SU-DHL-6 (cell line): ENCODE results near the gene ZNF423.

Experiments used
- H2AFZ ChIP-seq: fragments of 200-600 bp; sonication (generic); 2 replicates; pipeline ENCODE4 v1.6.1; 2014; ENCODE audit warnings: low read depth, mild to moderate bottlenecking, moderate library complexity, mixed read lengths, antibody characterized with exemption, low read length; ENCODE audit not compliant: severe bottlenecking
- H3F3A ChIP-seq: fragments of 200-600 bp; shearing (Covaris generic); 2 replicates; pipeline ENCODE4 v1.6.0; 2016; ENCODE audit warnings: antibody characterized with exemption, mild to moderate bottlenecking; ENCODE audit not compliant: insufficient read depth
- H3K27ac ChIP-seq: fragments of 200-600 bp; sonication (generic); 2 replicates; pipeline ENCODE4 v1.5.1; 2016; ENCODE audit warnings: low read depth, mild to moderate bottlenecking, low read length, moderate library complexity, mixed read lengths
- H3K27me3 ChIP-seq: fragments of 200-600 bp; sonication (generic), shearing (Covaris generic); 2 replicates; pipeline ENCODE4 v1.6.0; 2014; ENCODE audit warnings: mild to moderate bottlenecking, low read length
- H3K36me3 ChIP-seq: fragments of 200-600 bp; sonication (generic); 2 replicates; pipeline ENCODE4 v1.6.1; 2014; ENCODE audit warnings: mild to moderate bottlenecking, low read length, mixed read lengths
- H3K4me2 ChIP-seq: fragments of 300-600, 200-600 bp; shearing (Covaris generic), sonication (generic); 2 replicates; pipeline ENCODE4 v1.6.0; 2014; ENCODE audit warnings: low read length, low read depth, mild to moderate bottlenecking; ENCODE audit not compliant: poor library complexity, severe bottlenecking
- H3K4me3 ChIP-seq: fragments of 200-600 bp; sonication (generic); 2 replicates; pipeline ENCODE4 v1.5.1; 2014; ENCODE audit warnings: antibody characterized with exemption, low read length, mild to moderate bottlenecking, mixed read lengths; ENCODE audit not compliant: insufficient read depth, poor library complexity, severe bottlenecking
- H3K79me2 ChIP-seq: fragments of 200-600 bp; sonication (generic); 2 replicates; pipeline ENCODE4 v1.6.1; 2014; ENCODE audit warnings: mild to moderate bottlenecking, low read length, moderate library complexity; ENCODE audit not compliant: insufficient read depth
- H3K9ac ChIP-seq: fragments of 200-600 bp; sonication (generic); 2 replicates; pipeline ENCODE4 v1.7.0; 2014; ENCODE audit warnings: mild to moderate bottlenecking, low read length
- H3K9me2 ChIP-seq: fragments of 200-600 bp; sonication (generic); replicated peaks from 2 replicates; pipeline ENCODE4 v1.6.1; 2014; ENCODE audit warnings: low read length; ENCODE audit not compliant: insufficient read depth
- H3K9me3 ChIP-seq: fragments of 200-600 bp; sonication (generic); 2 replicates; pipeline ENCODE4 v1.6.1; 2014; ENCODE audit warnings: low read length, mixed read lengths; ENCODE audit not compliant: insufficient read depth
- H4K20me1 ChIP-seq: fragments of 200-600 bp; sonication (generic); 2 replicates; pipeline ENCODE4 v1.6.1; 2014; ENCODE audit warnings: low read depth, mild to moderate bottlenecking, antibody characterized with exemption, low read length, moderate library complexity, mixed read lengths
- CTCF ChIP-seq: fragments of 200-600 bp; sonication (generic); IDR thresholded peaks from one replicate; pipeline ENCODE4 v1.5.1; 2017; ENCODE audit warnings: antibody characterized with exemption, mild to moderate bottlenecking, low read length, moderate library complexity; ENCODE audit not compliant: insufficient read depth, poor library complexity, severe bottlenecking
- EZH2phosphoT487 ChIP-seq: fragments of 200-600 bp; sonication (generic), shearing (Covaris generic); conservative IDR thresholded peaks from 2 replicates; pipeline ENCODE4 v1.6.1; 2018; ENCODE audit warnings: mild to moderate bottlenecking, antibody characterized with exemption, low read length, moderate library complexity, mixed read lengths

Gene ZNF423

DNA sequence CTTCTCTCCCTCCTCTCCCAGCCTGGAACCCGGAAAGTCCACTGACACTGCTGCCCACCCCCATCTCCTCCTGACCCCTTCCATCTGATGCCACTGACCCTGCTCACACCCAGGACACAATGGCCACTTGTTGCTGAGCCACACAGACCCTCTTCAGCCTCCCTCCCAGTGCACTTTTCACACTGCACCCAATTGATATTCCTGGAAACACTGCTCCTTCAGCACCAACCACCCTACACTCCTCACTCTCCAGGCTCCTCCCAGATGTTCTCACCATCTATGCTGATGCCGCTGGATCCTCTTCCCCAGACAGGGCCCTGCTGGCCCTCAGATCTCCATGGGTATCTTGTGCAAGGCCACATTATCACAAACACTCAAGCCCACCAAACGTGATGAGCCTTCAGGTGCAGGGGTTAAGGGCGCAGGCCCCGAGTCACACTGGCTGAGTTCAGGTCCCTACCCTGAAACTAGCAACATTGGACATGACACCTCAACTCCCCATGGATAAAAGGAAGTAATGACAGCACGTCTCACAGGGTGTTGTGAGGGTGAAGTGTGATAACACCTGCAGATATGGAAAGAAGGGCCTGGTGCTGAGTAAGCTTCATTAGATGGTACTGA lies 238.1 kb downstream of the ZNF423 start:
- Histone ChIP-seq H3K4me3 (no peak overlapping the region), H3K4me2 (no peak overlapping the region), H3K9me3 (no peaks in the 10 kb centered on the region), H3F3A (no peaks in the 10 kb centered on the region), H3K27ac (no peak overlapping the region), H3K9ac (no peak overlapping the region), H4K20me1 (no peaks in the 10 kb centered on the region), H3K9me2 (no peaks in the 10 kb centered on the region), H3K36me3 (no peaks in the 10 kb centered on the region), H3K27me3 (no peaks in the 10 kb centered on the region), H2AFZ (no peak overlapping the region), H3K79me2 (no peaks in the 10 kb centered on the region)
- TF ChIP-seq CTCF (no peak), EZH2phosphoT487 (no peak)

DNA sequence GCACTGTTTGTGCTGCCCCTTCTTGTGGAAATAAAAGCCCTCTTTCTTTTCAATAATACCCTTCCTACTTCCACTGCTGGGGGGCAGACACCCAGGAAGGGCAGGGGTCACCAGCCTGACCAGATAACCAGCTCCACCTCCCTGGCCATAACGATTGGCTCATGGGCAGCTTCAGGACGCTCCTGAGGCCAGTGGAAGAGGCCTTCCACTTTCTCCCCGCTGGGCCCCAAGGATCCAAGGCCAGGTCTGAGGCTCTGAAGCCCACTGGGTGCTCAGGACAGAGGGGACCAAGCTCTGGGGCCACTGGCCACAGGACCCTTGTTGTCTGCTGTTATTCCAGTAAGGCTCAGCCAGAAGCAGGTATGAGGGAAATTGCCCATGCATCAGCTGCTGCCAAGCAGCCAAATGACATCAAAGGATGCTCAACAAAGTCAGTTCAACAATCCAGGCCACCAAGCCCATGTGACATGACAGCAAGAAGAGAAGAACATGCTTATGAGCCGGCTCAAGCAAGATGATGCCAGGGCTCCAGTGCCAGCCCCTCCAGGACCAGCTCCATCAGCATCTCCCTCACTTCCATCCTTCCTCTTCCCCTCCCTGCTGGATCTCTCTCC lies 238.8 kb downstream of the ZNF423 start:
- no peaks in the 10 kb centered on the region for H3K27me3 ChIP-seq
- H3K79me2 ChIP-seq, result no peaks in the 10 kb centered on the region
- H3K9me2 ChIP-seq, result no peaks in the 10 kb centered on the region
- no peaks in the 10 kb centered on the region for H3F3A ChIP-seq
- no peak overlapping the region for H3K4me2 ChIP-seq
- H3K4me3 ChIP-seq, result no peak overlapping the region
- no peak overlapping the region for H3K27ac ChIP-seq
- H3K36me3 ChIP-seq, result no peaks in the 10 kb centered on the region
- no peaks in the 10 kb centered on the region for H4K20me1 ChIP-seq
- no peak for TF ChIP-seq EZH2phosphoT487
- TF ChIP-seq CTCF, result no peak
- no peak overlapping the region for H2AFZ ChIP-seq
- no peaks in the 10 kb centered on the region for H3K9me3 ChIP-seq
- H3K9ac ChIP-seq, result no peak overlapping the region

GRCh38 chr16:49615576-49615975 lies 240.3 kb downstream of the ZNF423 start:
- Histone ChIP-seq H3K9me3 (no peaks in the 10 kb centered on the region), H3K4me3 (no peak overlapping the region), H3K27ac (no peak overlapping the region), H3F3A (no peaks in the 10 kb centered on the region), H3K36me3 (no peaks in the 10 kb centered on the region), H3K27me3 (no peaks in the 10 kb centered on the region), H3K9ac (no peak overlapping the region), H2AFZ (no peak overlapping the region), H3K79me2 (no peaks in the 10 kb centered on the region), H3K9me2 (no peaks in the 10 kb centered on the region), H4K20me1 (no peaks in the 10 kb centered on the region), H3K4me2 (no peak overlapping the region)
- TF ChIP-seq CTCF (no peak), EZH2phosphoT487 (no peak)
